NK-92 (cell line): ENCODE results near the gene SMAD7.

ENCODE experiments used
- DNase-seq: peaks from one replicate; lab custom pipeline; 2025; ENCODE audit not compliant: unreplicated experiment; lab: John Stamatoyannopoulos, UW

The SMAD7 gene

DNA sequence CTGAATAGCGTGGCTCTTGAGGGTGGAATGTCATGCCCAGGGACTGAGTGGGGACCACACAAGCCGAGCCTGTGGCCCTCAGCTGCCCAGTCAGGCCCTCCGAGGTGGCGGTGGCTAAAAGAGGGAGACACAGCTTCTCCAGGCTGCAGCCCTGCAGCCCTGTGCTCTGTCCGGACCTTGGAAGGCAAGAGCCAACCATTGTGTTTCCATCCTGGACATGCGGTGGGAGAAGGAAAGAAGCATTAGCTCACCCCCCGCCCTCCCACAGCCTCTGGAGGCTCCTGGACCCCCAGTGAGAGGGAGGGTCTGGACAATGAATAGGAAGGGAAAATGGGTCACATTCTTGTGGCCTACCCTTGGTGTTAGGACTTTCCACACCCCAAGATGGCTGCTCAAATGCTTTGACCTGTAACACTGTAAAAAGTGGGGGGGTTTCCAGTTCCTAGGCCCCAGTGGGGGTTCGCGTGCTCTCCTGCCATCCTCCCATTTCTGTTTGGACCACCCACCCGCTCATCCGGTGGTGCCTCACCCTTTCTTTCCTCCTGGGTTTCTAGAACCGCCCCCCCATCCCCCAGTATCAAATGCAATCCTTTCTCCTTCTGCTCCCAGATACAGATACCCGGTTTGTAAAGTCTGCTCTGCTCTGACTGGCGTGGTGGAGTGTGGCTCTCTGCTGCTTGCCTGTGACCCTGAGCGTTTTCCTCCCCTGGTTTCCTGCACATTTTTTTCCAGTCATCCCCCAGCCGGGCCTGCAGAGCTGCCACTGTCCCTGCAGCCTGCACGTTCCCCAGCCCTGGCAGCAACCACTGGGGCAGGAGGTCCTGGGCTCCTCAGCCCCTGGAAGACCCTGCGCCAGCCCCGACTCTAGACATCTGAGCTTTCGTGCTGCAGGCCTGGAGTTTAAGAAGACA, 36.3 kb upstream of the SMAD7 start:
- no peak for DNase-seq

DNA sequence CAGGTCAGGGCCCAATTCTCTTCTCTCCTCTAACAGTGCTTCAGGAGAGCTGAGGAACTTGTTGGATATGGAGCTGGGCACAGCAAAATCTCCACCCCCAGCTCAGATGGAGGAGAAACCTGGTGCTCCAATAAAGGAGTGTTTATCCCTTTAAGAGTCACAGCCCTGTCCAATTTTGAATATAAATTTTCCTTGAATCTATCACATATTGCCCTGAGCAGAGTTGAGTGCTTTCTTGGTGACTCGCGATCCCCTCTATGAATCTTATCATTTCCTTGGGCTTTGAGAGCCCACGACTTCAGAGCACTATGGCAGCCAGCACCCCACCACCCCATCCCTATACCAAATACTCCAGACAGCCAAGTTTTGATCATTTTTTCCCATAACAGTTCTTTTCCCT, 34.4 kb upstream of the SMAD7 start:
- DNase-seq: no peak

DNA sequence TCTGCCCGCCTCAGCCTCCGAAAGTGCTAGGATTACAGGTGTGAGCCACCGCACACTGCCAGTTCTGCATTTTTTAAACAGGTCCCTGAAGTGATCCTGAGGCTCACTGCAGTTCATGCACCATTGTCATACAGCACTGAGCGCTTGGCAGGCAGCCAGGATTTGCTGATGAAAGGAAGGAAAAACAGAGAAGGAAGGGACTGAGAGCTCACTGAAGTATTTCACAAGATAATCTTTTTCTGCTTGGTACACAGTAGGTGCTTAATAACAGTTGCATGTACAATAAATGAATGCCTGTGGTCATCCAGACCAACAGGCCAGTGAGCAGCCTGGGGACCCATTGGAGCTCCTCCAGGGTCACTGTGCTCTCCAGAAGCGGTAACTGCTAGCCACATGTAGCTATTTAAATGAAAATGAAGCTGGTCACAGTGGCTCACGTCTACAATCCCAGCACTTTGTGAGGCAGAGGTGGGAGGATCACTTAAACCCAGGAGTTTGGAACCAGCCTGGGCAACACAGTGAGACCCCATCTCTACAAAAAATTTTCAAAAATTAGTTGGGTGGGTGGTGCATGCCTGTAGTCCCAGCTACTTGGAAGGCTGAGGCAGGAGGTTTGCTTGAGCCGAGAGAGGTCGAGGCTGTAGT, 33.1 kb upstream of the SMAD7 start:
- DNase-seq: no peak

DNA sequence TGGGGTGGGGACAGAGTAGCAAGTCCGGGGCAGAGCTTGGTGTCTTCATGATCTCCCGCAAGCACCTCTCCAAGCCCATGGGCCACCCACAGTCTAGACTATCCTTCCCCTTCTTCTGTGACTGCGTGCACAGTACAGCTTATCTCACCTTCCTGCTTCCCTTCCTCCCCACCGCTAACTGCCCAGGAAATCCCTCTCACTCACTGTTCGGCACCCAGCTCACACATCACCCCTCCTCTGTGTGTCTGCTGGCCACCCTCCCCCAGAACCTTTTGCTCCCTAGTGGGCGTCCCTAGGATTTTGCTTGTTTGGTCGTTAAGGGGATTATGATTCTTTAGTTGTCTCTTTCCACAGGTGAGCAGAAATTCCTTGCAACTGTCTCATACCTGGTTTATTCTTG, 31.5 kb upstream of the SMAD7 start:
- no peak for DNase-seq

DNA sequence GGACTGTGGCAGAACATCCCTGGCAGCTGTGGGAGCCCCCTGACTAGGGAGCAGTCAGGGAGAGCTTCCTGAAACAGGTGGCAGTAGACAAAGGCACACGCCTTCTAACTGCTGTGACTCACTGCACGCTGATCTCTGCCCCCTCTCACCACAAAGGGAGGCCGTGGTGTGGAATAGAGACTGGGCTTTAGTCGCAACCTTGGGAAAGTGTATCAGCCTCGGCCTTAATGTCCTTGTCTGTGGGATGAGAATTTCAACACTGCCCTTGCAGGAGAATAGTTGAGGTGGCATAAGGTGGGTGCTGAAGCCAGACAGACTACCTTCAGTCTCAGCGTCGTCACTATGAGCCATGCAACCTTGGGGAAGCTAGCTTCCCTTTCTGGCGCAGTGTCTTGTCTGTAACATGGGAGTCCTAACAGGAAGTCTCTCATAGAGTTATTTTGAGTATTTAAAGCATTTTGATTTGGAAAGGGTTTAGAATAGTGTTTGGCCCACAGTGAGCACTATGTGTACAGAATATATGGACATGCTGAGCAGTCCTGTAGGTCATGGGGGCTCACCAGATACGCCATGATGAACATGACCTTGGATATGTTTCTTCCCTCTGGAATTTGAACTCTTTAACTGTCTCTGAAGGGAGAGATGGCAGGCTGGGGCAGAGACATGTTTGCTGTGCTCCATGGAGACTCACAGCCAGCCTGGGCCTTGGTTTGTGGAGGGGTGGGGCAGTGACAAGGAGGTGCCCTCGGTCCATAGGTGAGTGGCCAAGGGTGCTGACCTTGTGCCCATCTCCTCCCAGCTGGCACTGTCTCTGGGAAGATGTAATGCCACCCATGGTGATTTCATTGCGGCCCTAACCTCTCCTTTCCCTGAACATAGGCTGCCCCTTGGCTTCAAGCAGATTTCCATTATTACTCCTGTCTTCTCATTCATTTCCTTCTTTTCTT, 29.5 kb upstream of the SMAD7 start:
- no peak for DNase-seq

DNA sequence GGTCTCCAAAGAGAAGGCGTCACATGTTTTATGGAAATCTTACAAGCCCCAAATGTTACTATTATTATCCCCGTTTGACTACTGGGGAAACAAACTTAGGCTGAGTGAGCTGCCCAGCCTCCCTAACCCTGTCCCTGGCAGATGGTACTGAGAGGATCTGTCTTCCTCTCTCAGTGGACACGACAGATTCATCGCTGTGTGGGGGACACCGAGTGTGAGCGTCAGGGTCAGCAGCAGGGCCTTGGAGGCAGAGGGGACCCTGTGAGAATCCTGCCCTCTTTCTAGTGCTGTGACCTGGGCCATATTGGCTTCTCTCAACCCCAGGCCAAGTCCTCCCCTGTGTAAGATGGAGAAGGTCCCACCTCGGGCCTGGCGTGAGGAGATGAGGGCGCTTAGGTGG, 27.1 kb upstream of the SMAD7 start:
- no peak for DNase-seq

- no peak for DNase-seq
Measured at GRCh38 chr18:48975817-48976649, 25.3 kb upstream of the SMAD7 start.

GRCh38 chr18:48975120-48975816, 24.5 kb upstream of the SMAD7 start:
- DNase-seq: no peak

GRCh38 chr18:48974304-48975119, 23.7 kb upstream of the SMAD7 start:
- DNase-seq: no peak

DNA sequence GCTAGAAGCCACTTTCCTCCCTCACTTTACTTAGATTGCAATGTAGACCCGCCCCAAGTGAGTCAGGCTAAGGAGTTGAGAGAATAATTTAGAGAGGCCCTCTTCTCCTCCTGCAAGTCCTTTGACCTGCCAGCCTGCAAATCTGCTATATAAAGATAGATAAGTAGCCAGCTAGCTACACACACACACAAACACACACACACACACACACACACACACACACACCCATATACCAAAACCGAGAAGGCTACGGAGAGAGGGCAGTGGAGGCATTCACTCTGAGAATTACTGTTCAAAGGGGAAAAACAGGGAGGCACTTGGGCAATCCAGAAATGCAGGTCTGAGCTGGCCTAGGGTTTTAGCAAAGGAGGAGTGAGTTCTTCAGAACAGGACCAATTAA, 23.0 kb upstream of the SMAD7 start:
- DNase-seq: no peak

GRCh38 chr18:48968412-48969215, 17.8 kb upstream of the SMAD7 start:
- no peak for DNase-seq

- DNase-seq: no peak
Measured at GRCh38 chr18:48967545-48967944, 16.8 kb upstream of the SMAD7 start.

GRCh38 chr18:48966523-48966922, 15.8 kb upstream of the SMAD7 start:
- no peak for DNase-seq

- DNase-seq: no peak
Measured at GRCh38 chr18:48963586-48964470, 13.1 kb upstream of the SMAD7 start.

DNA sequence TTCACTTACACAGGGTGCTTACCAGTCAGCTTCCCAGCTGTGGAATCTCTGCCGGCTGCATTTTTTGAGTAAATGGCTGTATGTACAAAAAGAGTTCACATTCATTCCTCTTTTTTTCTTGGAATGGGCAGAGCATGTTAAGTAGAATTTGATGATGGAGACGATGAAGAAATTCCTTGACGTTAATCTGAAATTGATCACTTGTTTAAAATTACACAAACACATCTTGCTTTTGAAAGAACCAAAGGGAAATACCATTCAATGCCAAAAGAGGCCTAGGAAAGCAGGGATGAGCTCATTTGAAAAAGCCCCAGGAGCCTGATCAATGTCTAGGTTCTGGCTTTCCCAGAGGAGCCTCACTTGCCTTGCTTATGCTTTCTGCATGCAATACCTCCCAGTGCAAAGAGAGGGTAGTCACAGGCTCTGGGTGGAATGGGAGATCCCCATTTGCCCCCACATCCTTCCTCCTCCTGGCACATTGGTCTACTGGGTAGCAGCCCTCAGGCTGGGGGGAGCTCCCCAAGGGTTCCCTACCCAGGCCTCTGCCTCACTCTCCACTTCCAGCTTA, 12.3 kb upstream of the SMAD7 start:
- DNase-seq: no peak

DNA sequence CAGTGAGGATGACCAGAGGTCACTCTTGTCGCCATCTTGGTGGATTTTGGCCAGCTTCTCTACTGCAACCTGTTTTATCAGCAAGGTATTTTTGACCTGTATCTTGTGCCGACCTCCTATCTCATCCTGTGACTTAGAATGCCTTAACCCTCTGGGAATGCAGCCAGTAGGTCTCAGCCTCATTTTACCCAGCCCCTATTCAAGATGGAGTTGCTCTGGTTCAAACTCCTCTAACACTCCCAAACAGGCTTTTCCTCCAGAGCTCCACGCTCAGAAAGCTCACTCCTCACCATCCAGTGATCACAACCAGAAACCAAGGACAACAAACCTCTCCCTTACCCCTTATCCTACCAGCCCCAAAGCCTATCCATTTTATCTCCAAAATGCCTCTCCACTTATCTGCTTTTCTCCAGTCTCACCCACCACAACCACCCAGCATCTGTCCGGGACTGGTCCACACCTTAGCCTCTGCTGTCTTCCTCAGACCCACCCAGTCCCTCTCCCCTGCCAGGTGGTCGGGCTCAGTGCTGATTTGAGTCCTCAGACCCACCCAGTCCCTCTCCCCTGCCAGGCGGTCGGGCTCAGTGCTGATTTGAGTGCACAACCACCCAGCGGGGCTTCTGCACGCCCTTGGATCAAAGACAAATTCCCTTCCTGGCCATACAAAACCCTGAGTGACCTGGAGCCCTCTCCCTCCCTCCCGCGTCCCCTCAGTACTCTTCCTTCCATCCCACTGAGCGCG, 11.7 kb upstream of the SMAD7 start:
- no peak for DNase-seq
